C1 segment of cervical spinal cord (tissue), 14 donors: ENCODE data around the gene CLIC1.

Source experiments
- DNase-seq, 14 donors: peaks; one replicate each; lab custom pipeline; 2025; lab: John Stamatoyannopoulos, UW

CLIC1 gene

DNA sequence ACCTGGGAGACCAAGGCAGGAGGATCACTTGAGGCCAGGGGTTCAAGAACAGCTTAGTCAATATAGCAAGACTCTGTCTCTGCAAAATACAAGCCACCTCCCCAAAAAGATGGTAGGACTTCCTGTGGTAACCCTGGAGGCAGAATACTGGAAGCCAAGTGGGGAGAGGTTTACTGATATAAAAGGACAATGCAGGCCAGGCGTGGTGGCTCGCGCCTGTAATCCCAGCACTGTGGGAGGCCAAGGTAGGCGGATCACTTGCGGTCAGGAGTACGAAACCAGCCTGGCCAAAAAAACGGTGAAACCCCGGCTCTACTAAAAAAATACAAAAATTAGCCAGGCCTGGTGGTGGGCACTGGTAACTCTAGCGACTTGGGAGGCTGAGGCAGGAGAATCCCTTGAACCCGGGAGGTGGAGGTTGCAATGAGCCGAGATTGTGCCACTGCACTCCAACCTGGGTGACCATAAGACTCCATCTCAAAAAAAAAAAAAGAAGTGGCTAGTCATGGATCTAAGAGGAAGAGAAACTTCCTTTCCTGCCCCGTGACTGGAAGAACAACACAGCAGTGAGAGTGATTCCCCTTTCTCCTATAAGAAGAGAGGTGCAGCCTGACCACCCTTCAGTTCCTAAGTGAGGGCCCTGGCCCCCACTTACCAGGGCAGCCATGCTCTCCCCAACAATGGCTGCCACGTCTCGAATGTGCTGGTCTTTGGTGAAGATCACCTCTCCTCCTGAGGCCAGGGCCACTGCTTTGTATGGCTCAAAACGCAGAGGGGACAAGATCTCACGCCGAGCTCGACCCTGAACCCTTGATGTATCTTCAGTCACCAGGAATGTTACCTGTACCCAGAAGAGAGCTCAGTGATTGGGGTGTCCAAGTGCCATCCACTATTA lies 32.3 kb upstream of the CLIC1 start:
- DNase-seq: no peak

DNA sequence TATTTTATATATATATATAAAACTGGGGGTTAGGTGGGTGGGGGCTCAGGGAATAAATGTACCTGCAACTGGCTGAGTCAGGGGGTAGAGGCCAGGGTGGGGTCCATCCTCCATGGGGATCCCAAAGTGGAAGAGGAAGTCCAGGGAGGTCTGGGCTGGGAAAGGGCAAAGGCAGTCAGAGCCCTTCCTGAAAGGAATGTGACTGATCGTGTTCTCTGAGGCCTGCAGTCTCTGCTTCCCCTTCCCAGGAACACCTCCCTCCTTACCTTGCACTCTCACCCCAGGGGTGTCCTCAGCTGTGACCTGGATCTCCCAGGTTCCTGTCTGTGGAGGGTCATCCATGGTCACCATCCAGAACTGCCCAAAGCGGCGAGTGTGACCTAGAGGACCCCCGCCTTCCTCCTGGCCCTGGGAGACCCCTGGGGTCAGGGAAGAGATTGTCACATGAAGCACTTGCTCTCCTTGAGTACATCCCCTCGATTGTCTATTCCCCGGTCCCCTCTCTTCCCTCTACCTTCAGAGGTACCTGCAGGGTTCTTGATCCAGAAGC lies 30.8 kb upstream of the CLIC1 start:
- DNase-seq: no peak

DNA sequence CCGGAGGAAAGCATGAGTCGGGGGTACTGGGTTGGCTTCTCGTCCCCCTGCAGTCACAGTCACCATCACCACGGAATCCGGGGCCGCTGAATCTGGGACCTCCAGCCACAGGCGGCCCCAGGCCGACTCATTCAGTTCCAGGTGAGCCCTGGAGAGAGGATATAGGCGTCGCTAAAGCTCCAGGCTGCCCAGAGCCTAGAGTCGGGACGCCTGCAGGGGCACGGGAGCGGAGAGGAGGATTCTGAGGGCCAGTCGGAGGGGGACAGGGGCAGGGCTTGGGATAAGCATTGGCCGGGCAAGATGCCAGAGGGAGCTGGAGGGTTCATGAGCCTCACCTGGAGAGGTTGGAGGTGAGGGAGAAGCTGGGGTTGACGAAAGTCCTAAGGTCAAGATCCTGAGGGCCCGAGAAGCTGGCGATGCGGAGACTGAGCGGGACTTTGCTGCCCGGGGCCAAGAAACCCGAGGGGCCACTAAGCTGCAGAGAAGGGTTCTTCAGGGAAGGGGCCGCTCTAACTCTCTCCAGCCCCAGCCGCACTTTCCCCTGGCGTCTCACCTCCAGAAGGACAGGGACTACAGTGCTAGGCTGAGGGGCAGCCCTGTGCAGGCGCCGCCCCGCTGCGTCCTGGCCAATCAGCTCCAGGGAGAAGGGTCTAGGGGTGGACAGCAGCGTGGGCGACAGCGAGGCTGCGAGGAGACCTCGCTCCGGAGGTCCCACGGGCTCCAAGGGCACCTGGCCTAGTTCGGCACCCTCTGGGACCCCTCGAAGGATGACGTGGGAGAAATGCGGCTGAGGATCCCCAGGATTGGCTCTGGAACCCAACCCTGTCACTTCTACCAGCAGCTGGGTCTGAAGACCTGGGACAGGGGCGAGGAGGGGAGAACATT lies 29.8 kb upstream of the CLIC1 start:
- peak in 1 of 14 donors; percentile 12 for DNase-seq

DNA sequence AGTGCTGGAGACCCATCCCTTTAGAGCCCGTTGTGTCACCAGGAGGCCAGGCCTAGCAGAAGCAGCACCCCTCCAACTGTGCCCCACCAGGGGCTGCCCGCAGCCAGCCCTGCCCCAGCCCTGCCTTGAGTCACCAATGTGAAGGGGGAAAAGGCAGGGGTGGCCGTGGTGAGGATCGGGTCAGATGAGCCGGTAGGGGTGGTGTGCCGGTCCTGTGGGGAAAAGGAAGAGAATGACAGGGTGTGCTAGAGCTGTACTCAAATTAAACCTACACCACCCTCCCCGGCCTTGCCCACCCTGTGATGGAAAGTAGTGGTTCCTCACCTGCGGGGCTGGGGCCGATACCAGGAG lies 29.2 kb upstream of the CLIC1 start:
- no peak for DNase-seq

DNA sequence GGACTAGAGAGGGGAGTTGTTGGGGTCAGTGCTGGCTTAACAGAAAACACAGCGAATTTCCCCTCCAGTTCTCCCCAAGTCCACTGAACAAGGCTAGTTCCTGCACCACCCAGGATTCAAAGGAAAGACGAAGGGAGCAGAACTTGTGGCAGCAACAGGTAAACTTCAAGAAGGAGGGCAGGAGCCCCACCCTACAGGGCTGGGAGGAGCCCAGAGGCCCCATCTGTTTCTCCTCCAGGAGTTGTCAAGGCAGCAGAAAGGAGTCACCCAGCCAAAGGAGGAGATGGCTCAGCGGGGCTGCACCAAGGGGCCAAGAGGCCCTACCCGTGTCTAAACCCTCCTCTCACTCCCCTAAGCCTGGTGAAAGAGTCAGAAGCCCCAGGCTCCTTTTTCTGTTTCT lies 27.9 kb upstream of the CLIC1 start:
- no peak for DNase-seq

- DNase-seq: no peak
Observed at GRCh38 chr6:31763619-31763940, 27.2 kb upstream of the CLIC1 start.

- DNase-seq: no peak
Observed at GRCh38 chr6:31762878-31763618, 26.7 kb upstream of the CLIC1 start.

GRCh38 chr6:31762356-31762755 lies 26.0 kb upstream of the CLIC1 start, which contains the start of gene SAPCD1:
Gene SAPCD1 (plus strand): TSS chr6:31762656. CDS start chr6:31763055, 399 bp downstream.
- DNase-seq: no peak

DNA sequence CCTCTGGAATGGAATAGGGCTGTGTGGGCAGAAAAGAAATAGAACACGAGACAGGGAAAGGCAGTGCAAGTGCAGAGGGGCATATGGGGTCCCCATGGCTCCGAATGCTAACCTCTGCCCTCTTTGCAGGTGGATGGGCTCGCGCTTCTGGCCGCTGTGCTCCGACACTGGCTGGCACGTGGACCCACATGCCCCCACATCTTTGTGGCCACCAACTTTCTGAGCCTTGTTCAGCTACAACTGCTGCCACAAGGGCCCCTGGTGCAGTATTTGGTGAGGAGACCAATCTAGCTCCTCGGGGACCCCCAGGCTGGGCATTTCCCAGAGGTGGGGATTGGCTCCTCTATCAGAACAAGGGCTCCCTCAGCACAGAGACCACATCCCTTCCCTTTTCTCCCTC lies 25.0 kb upstream of the CLIC1 start:
- no peak for DNase-seq

GRCh38 chr6:31760790-31761189 lies 24.5 kb upstream of the CLIC1 start:
- DNase-seq: no peak

DNA sequence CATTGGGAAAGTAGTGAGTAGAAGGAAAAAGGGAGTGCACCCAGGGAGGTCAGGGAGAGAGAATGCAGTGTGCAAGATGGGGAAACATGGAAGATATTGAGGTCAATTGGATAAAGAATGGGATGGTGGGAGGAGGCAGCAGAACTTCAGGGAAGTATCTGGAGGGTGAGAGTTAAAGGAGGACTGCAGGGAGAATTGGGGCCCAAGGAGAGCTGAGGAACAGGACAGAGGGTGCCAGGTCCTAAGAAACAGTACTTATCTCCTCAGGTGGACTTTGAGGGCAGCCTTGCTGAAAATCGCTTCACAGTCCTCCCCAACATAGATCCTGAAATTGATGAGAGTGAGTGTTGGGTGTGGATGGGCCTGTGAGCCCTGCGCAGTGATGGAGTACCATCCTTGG lies 22.0 kb upstream of the CLIC1 start:
- DNase-seq: no peak

- DNase-seq: no peak
Observed at GRCh38 chr6:31752739-31753319, 16.5 kb upstream of the CLIC1 start.

- DNase-seq: no peak
Observed at GRCh38 chr6:31750411-31751022, 14.2 kb upstream of the CLIC1 start.

DNA sequence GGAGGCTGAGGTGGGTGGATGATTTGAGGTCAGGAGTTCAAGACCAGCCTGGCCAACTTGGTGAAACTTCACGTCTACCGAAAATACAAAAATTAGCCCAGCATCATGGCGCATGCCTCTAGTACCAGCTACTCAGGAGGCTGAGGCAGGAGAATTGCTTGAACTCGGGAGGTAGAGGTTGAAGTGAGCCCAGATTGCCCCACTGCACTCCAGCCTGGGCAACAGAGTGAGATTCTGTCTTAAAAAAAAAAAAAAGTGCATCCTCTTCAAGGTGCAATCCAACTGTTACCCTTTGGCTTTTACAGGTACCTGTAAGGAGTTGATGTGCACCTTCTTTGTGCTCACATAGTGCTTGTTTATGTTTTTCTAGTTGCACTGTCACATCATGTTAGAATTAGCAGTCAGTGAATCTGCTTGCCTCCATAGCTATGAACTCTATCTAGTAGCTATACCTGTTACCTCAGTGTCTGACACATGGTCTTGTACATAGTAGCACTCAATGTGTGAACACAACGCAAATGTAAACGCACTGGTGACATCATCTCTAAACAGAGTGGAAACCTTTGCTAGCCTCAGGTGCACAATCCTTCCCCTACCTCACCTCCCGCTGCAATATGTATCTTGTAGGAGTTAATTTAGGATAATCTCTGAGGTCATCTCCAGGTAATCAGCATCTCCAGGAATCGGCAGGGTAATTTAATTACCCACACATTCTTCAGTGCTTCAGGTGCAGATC lies 13.1 kb upstream of the CLIC1 start:
- no peak for DNase-seq

- DNase-seq: no peak
Observed at GRCh38 chr6:31744422-31744821, 8.1 kb upstream of the CLIC1 start.

DNA sequence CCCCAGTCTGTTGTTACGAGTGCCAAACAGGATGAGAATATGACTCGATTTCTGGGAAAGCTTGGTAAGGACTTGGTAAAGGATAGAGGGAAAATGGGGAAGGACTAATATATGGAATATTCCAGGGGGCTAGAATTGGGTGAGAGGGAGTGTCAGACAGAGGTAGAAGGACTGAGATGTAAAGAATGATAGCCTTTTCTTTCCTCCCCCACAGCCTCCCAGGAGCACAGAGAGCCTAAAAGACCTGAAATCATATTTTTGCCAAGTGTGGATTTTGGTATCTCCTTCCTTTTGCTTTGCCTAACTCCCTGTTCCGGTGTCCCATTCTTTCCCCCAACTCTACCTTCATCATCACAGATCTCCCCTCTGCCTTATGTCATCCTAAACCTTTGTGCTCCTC lies 6.6 kb upstream of the CLIC1 start:
- no peak for DNase-seq

DNA sequence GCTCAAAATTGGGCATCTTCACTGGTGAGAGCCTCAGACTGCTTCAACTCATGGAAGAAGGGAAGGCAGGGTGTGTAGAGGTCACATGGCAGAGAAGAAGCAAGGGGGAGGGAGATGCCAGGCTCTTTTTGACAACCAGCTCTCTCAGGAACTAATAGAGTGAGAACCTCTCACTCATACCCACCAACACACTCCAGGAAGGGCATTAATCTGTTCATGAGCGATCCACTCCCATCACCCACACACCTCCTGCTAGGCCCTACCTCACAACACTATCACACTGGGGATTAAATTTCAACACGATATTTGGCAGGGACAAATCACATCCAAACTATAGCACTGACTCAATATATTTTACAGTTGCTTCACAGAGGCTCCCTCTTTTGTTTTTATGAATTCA lies 5.5 kb upstream of the CLIC1 start:
- DNase-seq: no peak

- peak in 2 of 14 donors; percentile 21 to 46 for DNase-seq
Observed at GRCh38 chr6:31740397-31741223, 4.3 kb upstream of the CLIC1 start.

- DNase-seq: peak; percentile 49 to 97 (median 94)
Observed at GRCh38 chr6:31739639-31740396, 3.5 kb upstream of the CLIC1 start, which contains the start of gene MSH5. Gene MSH5 (plus strand): TSS chr6:31740005. CDS start chr6:31740467, 462 bp downstream.
